ENCODE measurements around the gene VPS41.

- TF ChIP-seq POLR2AphosphoS5 (IDR thresholded peaks at IDR 0.05): no peak
- no peak for TF ChIP-seq CTCF (IDR thresholded peaks at IDR 0.05)
These were observed 226.4 kb downstream of the VPS41 start for GRCh38 chr7:38682606-38683005.

Data from sigmoid colon (tissue), 4 donors.